HPDE6-E6E7 (cell line): Measurements from ENCODE around the gene ABCA10.
"Not testable (repeated sequence)": the region's sequence is repeated elsewhere in the genome, so short reads cannot be mapped to it uniquely, and the experiment has no call there.

Experiments
- DNase-seq: peaks from one replicate; pipeline ENCODE4 v3.0.0; 2011; ENCODE audit warnings: missing footprints; ENCODE audit errors: extremely low spot score

ABCA10 gene

DNA sequence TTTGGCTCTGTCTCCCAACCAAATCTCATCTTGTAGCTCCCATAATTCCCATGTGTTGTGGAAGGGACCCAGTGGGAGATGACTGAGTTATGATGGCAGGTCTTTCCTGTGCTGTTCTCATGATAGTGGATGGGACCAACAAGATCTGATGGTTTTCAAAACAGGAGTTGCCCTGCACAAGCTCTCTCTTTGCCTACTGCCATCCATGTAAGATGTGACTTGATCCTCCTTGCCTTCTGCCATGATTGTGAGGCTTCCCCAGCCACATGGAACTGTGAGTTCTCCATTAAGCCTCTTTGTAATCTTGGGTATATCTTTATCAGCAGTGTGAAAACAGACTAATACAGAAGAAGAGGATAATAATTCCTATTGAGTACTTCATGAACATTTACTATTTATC lies 60.0 kb downstream of the ABCA10 start:
- not testable (repeated sequence) for DNase-seq

DNA sequence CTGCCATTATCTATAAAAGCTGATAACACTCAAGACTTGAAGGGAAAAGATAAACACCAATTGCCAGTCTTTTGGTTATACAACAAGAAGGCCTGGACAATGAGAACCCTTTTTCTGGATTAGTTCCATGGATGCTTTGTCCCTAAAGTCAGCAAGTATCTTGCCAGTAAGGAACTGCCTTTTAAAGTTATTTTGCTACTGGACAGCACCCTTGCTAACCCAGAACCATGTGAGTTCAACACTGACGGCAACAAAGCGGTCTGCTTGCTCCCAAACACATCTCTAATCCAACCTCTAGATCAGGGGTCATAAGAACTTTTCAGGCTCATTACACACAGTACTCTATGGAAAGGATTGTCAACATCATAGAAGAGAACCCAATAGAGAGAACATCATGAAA lies 61.7 kb downstream of the ABCA10 start:
- no peak for DNase-seq

DNA sequence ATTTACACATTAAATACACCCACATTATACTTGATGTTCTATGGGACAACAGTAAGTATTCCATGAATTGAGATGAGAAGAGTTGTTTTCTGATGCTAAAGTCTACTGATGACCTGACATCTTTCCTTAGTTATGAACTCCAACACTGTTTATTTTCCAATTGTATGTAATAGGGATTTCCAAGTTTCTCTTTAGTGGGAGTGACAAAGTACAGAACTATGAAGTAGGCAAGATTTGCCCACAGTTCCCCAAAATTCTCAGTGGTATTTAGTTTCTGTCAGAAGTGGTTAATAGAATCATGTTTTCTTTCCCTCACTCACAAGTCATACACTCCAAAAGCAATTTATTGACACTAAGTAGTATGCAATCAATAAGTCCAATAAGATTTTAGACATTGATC lies 64.4 kb downstream of the ABCA10 start:
- DNase-seq: no peak

DNA sequence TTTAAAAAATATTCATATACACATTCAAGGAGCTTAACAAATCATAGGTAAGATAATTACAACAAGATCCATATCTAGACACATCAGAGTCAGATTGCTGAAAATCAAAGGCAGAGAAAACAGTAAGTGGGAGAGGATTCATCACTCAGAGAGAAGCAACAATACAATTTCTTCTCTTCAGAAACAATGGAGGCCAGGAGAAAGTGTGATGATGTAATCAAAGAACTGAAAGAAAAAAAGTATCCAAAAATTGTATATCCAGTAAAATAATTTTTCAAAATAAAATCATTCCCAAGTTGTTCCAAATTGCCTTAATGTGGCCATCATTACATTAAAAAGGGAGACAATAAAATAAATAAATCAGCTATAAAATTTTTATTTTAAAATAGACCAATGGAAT lies 69.2 kb downstream of the ABCA10 start:
- no peak for DNase-seq

DNA sequence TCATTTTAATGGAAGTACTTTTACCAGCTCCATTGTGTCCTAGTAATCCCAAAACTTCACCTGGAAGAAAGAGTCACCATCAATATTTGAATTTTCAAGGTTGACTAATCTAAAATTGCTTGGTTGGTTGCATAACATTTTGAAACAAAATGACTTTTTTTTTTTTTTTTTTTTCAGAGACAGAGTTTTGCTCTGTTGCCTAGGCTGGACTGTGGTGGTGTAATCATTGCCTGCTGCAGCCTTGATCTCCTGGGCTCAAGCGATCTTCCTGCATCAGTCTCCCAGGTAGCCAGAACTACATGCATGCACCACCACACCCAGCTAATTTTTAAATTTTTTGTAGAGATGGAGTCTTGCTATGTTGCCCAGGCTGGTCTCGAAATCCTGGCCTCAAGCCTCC lies 74.4 kb downstream of the ABCA10 start:
- no peak for DNase-seq

DNA sequence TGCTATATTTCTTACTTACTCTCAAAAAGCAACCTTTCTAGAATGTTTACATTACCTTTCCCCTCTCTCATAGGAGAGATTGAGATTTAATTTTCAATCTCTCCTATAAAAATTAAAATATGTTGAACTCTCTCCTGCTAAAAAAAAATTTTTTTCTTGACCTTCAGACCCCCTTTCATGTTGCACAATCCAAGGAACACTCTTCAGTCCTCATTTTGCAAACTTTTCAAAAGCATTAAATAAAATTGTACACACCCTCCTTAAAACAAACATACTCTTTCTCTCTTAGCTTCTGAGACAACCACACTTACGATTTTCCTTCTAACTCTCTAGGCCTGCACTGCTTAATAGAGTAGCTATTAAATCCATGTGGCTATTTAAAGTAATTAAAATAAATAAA lies 78.3 kb downstream of the ABCA10 start:
- DNase-seq: no peak

DNA sequence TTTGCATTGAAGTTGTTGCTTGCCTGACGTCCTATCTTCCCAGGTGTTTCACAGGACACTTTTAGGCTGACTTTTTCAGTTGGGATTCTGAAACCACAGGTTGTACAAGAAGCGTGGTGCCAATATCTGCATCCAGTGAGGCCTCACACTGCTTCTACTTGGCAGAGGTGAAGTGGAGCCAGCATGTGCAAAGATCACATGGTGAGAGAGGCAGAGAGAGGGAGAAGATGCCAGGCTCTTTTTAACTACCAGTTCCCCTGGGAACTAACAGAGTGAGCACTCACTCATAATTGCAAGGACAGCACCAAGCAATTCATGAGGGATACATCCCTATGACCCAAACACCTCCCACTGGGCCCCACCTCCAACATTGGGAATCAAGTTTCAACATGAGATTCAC lies 81.2 kb downstream of the ABCA10 start:
- no peak for DNase-seq

DNA sequence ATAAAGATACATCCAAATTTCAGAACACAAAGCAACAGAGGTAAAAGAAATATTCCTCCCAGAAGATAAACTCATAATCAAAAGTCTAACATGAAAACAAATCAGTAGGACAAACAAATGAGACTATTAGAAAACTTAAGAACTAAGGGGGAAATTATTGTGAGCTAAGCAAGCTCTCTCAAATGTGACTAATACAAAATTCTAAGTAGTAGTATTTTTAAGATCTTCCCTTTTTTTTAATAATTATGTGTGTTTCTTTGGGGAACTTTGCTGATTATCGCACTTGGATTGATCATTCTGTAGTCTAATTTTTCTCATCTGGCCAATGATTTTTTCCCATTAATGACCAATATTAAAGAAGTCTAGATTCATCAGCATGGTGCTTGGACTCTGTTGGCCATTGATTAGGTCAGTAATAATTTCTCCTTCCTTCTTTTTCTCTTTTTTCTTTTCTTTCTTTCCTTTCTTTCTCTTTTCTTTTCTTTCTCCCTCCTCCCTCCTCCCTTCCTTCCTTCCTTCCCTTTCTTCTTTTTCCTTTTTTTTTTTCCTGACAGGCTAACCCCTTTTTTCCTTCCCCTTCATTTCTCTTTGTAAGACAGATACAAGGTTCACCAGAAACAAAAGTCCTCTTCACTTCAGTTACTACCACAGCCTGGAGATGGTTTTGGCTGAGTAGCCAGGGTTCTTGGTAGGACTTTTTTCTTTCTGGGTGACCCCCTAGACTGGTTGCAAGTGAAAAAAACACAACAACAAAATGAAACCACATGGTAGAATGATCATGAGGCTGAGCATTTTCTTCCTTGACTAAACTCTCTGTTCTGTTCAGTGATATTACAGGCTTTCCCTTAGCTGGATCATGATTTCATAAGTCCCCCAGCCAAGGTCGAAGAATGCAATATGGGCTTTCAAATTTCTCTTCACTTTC lies 84.0 kb downstream of the ABCA10 start:
- no peak for DNase-seq

DNA sequence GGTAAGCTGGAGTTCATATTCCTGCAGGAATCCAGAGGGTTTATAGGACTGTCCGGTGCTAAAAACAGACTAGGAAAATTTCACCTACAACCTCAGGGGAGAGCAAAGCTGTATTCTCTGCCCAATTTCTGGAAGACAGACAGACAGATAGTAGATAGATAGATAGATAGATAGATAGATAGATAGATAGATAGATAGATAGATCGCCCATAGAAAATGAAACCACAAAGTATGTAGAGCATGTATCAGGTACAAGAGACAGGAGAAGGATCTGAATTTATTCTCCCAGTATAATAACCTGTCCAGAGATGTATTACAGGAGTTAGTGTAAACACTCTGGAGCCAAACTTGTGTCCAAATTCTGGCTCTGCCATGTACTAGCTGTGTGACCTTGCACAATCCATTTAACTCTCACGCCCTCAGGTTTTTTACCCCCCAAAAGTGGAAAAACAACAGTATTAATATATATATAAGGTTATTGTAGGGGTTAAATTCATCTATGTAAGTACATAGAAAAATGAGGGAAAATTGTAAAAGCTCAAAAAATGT lies 84.9 kb downstream of the ABCA10 start:
- no peak for DNase-seq

DNA sequence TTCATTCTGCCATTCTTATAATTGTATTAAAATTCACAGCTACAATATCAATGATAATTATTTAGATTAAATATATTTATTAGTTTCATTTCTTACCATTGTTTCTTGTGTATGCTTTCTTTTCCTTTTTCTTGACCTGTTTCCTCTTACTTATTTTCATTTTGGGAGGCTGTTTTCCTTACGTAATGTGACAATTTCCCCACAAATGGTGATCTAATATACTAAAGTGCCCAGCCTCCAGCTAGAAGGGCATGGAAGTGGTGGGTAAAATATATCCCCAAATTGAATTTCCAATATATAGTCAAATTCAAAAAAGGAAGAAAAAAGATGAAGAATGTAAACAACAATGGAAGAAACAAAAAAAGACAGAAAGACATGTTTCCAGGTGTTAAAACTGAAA lies 85.5 kb downstream of the ABCA10 start:
- no peak for DNase-seq

DNA sequence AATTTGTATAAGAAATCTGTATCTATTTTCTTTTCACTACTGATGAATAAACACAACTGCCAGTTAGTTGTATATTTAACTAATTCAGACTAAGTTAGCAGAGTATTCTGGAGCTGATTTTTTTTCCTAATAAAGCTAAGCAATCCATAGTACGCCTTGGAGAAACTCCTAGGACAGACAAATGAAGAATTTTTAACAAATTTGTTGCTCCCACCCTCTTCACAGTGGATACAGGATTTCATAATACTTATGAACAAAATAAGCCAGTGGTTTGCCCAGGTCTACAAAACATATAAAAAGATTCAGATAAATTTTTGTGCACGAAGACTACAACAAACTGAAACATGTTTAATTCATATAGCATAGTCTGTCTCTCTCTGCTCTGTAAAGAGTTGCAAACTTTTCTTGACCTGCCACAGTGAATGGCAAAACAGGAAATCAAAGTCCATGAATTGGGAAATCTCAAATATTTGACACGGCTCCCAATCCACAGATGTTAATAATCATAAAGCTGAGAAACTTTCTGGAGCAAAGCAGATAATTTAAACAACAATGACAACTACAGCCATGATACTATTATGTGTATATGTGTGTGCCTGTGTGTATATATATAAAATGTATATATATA lies 86.3 kb downstream of the ABCA10 start:
- DNase-seq: no peak

DNA sequence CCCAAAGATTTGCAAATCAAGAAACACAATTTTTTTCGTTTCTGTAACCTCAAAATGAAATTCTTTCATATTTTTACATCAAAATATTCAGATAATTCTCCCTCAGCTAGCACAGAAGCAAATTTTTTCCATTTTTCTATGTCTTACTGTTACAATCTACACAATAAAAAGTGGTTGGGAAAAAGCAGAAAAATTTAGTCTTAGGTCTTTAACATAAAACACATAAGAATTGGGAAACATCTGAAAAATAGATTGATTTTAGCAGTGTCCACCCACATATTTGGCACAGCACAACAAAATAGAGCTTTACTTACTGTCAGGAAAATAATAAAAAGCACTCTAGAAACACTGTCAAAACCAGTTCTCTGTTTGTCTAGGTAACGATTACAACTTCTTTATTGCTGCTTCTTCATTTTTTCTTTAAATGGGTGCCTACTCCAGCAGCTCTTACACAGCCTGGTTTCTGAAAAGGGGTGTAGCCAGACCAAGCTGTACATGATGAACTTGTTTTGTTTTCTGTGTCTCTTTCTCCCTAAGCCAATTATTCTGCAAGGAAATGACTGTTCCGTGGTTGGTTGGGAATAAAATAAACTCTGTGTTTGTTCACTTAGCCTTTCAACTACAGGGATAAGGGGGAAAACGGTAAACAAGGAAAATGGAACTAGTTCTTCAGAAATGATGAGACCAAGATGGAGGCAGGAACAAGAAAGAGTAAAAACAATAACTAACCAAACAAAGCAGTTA lies 87.0 kb downstream of the ABCA10 start, which contains the start of gene ABCA6:
TSS of gene ABCA6 (minus strand) at position 465 of the 744 bp plus-strand sequence. CDS start 1,192 bp downstream, outside the sequence.
- no peak for DNase-seq

DNA sequence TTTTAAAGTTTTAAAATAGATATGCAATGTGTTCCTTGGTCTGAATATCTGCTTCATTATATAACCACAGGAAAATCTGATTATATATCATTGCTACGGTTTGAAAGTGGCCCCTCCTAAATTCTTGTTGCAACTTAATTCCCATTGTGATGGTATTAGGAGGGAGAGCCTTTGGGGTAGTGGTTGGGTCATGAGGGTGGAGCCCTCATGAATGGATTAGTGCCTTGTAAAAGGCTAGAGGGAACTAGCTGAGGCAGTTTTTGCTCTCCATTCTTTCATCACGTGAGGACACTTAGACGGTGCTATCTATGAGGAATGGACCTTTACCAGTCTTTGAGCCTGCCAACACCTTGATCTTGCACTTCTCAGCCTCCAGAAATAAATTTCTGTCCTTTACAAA lies 94.5 kb downstream of the ABCA10 start:
- DNase-seq: no peak

DNA sequence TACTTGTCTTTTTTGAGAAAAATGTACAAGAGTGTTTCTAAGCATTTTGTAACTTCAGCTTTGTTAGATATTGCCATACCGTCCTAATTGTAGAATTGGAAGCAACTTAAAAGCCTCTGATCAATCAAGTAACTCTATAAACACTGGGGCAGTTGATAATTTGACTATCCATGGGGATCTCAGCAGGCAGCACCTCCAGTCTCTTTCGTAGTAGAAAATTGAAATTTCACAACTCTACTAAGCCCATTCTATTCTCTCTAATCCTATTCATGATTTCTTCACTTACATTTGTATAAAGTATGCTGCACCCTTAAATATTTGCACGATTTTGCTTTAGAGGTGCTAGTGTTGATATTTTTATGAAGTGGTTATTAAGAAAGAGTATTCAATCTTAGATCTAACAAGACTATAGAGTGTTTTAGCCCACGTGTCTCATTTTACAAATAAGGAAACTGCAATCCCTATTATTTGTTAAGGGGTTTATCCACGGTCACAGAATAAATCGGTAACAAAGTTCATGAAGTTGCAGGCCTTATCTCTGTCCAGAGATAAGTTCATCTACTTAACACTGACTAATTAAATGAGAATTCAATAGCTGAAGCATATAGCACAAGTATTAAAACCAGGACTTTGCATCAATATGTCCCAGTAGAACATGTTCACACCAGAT lies 97.9 kb downstream of the ABCA10 start:
- DNase-seq: no peak

DNA sequence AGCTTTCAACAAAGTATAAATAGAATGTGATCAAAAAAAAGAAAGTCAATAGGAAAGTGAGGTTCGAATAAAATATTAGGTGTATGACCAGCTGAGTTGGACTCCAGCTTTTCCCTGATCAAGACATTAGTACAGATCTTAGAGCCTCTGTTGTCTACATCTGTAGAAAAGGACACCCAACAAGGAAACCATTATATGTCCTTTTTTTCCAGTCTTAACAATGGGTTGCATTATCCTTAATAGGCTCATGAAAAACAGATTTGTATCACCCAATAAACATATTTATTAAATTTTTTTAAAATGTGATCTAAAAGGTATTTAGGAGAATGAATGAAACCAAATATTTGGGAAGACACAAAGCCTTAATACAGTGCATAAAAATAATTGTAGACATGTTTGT lies 105.0 kb downstream of the ABCA10 start:
- no peak for DNase-seq

DNA sequence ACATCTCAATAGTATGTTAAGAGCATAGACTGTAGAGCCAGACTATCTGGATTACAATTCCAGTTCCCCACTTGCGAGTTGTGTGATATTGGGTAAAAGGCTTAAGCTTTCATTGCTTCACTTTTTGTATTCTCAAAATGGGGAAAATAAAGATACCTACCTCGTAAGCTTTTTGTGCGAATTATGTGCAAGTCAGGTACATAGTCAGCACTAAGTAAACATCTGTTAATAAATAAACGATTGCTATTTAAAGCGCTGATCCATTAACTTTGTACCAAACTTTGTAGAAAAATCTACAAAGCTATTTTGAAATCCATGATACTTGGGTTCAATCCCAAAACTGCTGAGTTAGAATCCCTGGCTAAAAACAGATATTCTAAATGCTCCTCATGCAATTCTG lies 106.6 kb downstream of the ABCA10 start:
- DNase-seq: no peak

DNA sequence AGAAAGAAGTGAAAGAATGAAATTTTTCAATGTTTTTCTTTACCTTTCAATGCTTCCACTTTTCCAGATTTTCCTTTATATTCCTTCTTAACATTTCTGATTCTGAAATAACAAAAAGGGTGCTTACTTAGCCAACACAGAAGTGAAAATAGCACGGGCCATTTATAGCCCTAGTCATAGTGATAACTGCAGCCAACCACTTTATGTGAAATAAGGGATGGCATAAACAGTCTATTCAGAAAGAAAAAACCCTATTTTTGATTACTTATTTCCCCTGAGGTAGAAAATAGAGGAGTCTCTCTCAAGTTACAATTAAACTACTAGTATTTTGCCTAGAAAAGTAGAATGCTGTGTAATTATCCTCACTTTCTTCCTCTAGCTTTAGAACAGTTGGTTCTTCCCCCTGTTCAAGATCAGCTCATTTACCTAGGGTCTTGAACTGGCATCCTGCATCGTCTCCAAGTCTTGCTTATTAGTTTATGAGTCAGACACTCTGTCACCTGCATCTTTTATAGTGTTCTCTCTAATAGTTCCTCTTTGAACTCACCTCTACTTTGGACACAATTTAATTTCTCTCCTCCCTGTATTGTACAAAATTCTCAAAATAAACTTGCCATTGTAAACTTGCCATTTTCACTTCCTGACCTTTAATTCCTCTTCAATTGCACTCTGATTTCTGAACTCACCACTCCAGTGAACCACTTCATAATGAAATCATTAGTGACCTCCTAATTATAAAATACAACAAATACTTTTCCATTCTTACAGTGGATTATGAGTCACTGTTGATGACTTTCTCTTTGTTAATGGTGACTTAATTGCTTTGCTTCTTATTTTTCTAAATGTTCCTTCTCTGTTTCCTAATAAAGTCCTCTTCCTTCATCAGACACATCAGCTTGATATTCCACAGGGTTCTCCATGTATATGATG lies 110.5 kb downstream of the ABCA10 start:
- DNase-seq: no peak

DNA sequence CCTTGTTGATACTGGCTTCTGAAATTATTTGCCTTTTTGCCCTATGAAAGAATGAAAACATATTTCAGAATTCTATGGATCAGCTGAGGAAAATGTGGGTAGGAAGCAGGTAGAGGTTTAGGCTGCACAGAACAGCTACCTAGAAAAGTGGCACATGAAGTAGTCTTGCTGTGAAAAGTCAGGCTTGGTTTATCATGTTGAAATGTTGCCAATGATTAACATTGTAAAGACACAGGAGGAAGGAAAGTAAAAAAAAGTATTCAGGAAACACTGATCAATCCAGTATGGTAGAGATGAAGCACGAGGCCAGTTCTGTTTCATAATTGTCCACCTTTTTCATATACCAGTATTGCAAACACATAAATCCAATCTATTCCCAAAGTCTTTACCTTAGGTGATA lies 116.8 kb downstream of the ABCA10 start:
- DNase-seq: no peak

DNA sequence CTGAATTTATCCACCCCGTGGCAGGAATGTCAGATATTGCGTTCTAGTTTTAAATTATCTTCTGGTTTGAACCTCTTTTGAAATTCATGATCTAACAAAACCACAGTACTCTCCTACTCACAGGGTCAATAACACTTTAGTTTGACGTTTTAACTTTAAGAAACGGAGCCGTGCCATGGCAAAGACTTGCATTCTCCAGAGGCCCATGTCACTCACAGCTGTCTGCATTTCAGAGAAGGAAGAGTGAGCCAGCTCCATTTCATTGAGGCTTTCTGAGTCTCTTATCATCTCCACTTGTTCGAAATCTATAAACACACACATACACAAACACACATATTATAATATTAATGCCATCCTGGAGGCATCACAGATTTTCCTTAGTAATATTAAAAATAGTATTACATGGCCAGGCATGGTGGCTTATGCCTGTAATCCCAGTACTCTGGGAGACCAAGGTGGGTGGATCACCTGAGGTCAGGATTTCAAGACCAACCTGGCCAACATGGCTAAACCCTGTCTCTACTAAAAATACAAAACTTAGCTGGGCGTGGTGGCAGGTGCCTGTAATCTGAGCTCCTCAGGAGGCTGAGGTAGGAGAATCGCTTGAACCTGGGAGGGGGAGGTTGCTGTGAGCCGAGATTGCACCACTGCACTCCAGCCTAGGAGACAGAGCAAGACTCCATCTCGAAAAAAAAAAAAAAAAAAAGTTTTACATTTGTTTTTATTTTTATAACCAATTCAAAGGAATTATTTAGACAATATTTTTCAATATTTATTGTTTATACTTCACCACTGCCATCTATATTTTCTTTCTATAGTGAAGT lies 122.5 kb downstream of the ABCA10 start:
- DNase-seq: no peak
